HG02938 (cell line): ENCODE data around the gene COL27A1.
"Not testable (repeated sequence)": the region's sequence is repeated elsewhere in the genome, so short reads cannot be mapped to it uniquely, and the experiment has no call there.

Experiments
- ATAC-seq: cut with Tn5 transposase; IDR thresholded peaks from one replicate; pipeline ENCODE4 v1.9.1; 2021; ENCODE audit warnings: mild to moderate bottlenecking, moderate library complexity; ENCODE audit not compliant: unreplicated experiment

COL27A1 gene

DNA sequence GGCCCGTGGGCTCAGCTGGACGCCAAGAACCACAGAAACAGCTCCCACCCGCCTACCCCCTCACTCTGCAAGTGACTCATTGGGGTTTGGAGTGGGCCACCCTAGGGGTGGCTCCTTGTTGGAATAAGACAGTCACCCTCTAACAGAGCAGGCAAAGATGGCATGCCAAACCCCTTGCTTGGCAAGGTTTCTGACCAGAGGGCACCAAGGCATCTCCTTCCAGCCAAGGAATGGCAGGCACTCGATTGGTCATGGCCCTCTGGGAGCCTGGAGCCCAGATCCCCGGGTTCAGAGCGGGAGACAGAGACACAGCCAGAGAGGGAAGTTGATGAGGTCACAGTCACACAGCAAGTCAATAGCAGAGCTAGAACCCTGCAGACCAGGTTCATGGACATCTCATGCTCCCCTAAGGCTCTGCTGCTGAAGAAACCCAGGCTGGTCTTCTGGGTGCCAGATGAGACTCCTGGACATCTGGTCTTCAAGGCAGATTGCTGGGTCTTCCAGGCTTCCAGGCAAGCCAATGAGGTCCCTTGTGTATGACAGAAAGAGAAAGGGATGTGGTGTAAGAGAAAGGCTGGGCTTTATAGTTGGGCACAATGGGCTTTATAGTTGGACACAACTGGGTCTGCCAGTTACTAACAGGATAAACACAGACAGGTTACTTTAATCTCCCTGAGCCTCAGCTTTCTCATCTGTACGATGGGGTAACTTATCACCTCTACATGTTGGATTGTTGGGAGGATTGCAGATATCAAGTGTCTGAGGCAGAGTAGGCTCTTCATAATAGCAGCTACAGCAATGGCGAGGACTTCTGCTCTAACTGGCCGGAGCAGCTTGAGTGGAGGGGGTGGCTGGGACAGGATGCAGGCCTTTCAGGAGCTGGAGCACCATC is 33.0 kb upstream of the COL27A1 start:
- no peak for ATAC-seq

GRCh38 chr9:114123031-114123977 is 32.0 kb upstream of the COL27A1 start:
- ATAC-seq = no peak

- ATAC-seq = no peak
Observed at GRCh38 chr9:114124138-114124537, 31.2 kb upstream of the COL27A1 start.

- ATAC-seq = no peak
Observed at GRCh38 chr9:114124666-114125475, 30.5 kb upstream of the COL27A1 start.

GRCh38 chr9:114125476-114126013 is 29.8 kb upstream of the COL27A1 start:
- no peak for ATAC-seq

- no peak for ATAC-seq
Observed at GRCh38 chr9:114126247-114127060, 28.9 kb upstream of the COL27A1 start.

- ATAC-seq = not testable (repeated sequence)
Observed at GRCh38 chr9:114128759-114129158, 26.6 kb upstream of the COL27A1 start.

- ATAC-seq = no peak
Observed at GRCh38 chr9:114130141-114130540, 25.2 kb upstream of the COL27A1 start.

DNA sequence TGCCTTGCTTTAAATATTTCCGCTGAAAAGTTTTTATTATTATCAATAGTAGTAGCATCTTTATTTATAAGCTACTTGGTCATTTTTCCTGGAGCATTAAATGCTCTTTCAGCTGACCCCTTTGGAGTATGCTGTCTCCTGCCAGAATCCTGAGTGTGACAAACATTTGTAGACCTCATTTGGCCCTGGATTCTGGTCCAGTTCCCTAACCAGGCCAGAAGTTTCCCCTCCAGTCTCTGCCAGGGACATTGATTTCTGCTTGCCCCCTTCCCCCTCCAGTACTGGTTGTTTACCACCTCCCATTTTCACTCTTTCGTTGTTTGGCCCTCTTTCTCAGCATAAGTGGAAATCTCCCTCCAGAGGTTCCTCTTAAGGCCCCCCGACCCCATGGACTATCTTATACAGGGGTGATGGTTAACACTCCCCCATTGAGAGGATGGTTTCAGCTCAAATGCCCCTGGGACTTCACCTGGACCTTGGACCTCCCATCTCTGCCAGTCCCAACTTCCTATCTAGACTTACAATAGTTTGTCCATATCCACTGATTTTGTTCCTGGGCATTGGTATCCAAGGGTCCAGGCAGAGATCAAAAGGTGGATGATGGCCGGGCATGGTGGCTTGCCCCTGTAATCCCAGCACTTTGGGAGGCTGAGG is 24.6 kb upstream of the COL27A1 start:
- no peak for ATAC-seq

- ATAC-seq = no peak
Observed at GRCh38 chr9:114131808-114132549, 23.4 kb upstream of the COL27A1 start.

DNA sequence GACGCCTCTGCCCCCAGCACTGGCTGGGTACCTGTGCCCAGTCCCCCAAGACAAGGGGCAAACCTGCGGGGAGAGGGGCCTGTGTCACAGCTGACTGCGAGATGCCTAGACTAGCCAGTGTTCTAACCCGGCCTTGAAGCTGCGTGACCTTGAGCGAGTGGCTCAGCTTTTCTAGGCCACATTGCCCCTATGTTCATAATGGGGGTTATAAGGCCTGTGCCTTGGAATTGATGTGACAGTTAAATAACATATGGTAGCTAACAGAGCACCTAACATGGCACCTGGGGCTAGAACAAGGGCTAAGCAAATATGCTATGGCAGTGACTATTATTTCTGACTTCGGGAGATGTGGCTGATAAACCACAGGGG is 22.8 kb upstream of the COL27A1 start:
- ATAC-seq = no peak

GRCh38 chr9:114134827-114135396 is 20.4 kb upstream of the COL27A1 start:
- no peak for ATAC-seq

- no peak for ATAC-seq
Observed at GRCh38 chr9:114137831-114138230, 17.5 kb upstream of the COL27A1 start.

GRCh38 chr9:114138552-114138971 is 16.8 kb upstream of the COL27A1 start:
- ATAC-seq = no peak

DNA sequence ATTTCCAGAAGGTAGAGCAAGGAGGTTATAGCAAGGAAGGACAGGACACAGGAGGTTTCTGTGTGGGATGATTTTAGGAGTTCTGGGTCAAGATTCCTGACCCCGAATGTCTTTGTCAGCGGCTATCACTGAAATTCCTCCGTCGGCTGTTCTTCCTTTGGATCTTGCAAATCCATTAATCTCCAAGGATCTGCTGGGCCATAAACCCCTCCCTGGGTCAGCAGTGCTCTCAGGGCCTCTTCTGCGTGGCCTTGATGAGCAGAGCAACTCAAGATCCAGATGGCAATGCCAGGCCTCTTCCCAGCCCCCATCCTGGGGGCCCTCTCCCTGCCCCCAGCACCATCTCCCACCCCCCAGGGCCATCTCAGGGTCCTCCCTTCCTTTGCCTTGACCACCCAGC is 16.3 kb upstream of the COL27A1 start:
- no peak for ATAC-seq

GRCh38 chr9:114140401-114140800 is 14.9 kb upstream of the COL27A1 start:
- no peak for ATAC-seq

- ATAC-seq = no peak
Observed at GRCh38 chr9:114140850-114141249, 14.5 kb upstream of the COL27A1 start.
